ENCODE data around the gene C19orf73. TPM values are rescaled to one million over a fixed set of nuclear protein-coding genes. Genes with fewer than 3 reads are reported as not detected.

C19orf73 gene
- total RNA-seq, 4 donors from 2014 or later = 1.8 TPM; not detected in 3

GRCh38 chr19:49114630-49115363 lies 4.1 kb downstream of the C19orf73 start:
- peak overlapping the region; percentile 35 to 90 (median 88) for H3K27ac ChIP-seq
- peaks cover 4 to 69% (median 16%) of the 10 kb centered on the region in 3 donors for H3K4me1 ChIP-seq
- peak overlapping the region; percentile 54 to 94 for H3K4me3 ChIP-seq
- ATAC-seq = no peak
- no peaks in the 10 kb centered on the region for H3K36me3 ChIP-seq
- WGBS, 2 donors (ENCODE audit: low coverage in 1 of 2) = 46 to 100% methylated on average over 1 to 9 of the region's 68 CpGs
- TF ChIP-seq EP300 (IDR thresholded peaks at IDR 0.05) (no peak), POLR2A (IDR thresholded peaks at IDR 0.05) (peak in 1 of 2 donors; percentile 13)
- no peaks in the 10 kb centered on the region for H3K27me3 ChIP-seq
- no peaks in the 10 kb centered on the region for H3K9me3 ChIP-seq

- peak; percentile 77 for ATAC-seq
- H3K27me3 ChIP-seq = no peaks in the 10 kb centered on the region
- H3K4me3 ChIP-seq = peak within 1 kb of the TSS; percentile 54 to 94
- peak in 3 of 4 experiments; percentile 66 to 70 (median 66) for TF ChIP-seq CTCF (IDR thresholded peaks at IDR 0.05)
- TF ChIP-seq POLR2A (IDR thresholded peaks at IDR 0.05) = no peak
- 0 to 1% methylated on average over 3 to 6 of the region's 66 CpGs for WGBS, 2 donors (ENCODE audit: low coverage in 1 of 2)
- peaks cover 0 to 62% (median 11%) of the 10 kb centered on the region in 3 donors for H3K4me1 ChIP-seq
- H3K36me3 ChIP-seq = peaks cover 0 to 4% of the 10 kb centered on the region in 2 donors
- H3K9me3 ChIP-seq = no peaks in the 10 kb centered on the region
- peak within 1 kb of the TSS; percentile 35 to 90 (median 88) for H3K27ac ChIP-seq
These were observed 4.9 kb downstream of the C19orf73 start, which contains the start of gene LIN7B for GRCh38 chr19:49113762-49114629. Gene LIN7B, plus strand, starts transcription at chr19:49114370. Its CDS starts 35 bp downstream, at chr19:49114405.

- peak overlapping the region in 1 of 4 donors; percentile 15 for H3K27ac ChIP-seq
- ATAC-seq = no peak
- 74 to 75% methylated on average over 7 to 8 of the region's 11 CpGs for WGBS, 2 donors (ENCODE audit: low coverage in 1 of 2)
- H3K9me3 ChIP-seq = no peaks in the 10 kb centered on the region
- peaks cover 0 to 30% of the 10 kb centered on the region in 2 donors for H3K36me3 ChIP-seq
- H3K27me3 ChIP-seq = no peaks in the 10 kb centered on the region
- peaks cover 0 to 44% (median 3%) of the 10 kb centered on the region in 3 donors for H3K4me1 ChIP-seq
- TF ChIP-seq POLR2AphosphoS5 (IDR thresholded peaks at IDR 0.05) = no peak
- H3K4me3 ChIP-seq = no peak overlapping the region
These were observed 7.5 kb downstream of the C19orf73 start for GRCh38 chr19:49111218-49111998.

- 6 to 24% methylated on average over 3 of the region's 3 CpGs for WGBS, 2 donors (ENCODE audit: low coverage in 1 of 2)
- ATAC-seq = no peak
- Histone ChIP-seq H3K4me1 (peaks cover 0 to 44% (median 3%) of the 10 kb centered on the region in 3 donors), H3K27me3 (no peaks in the 10 kb centered on the region), H3K9me3 (no peaks in the 10 kb centered on the region), H3K4me3 (no peak overlapping the region), H3K36me3 (peaks cover 0 to 38% of the 10 kb centered on the region in 2 donors), H3K27ac (peak overlapping the region in 1 of 4 donors; percentile 15)
- TF ChIP-seq CTCF (IDR thresholded peaks at IDR 0.05) (no peak), EP300 (IDR thresholded peaks at IDR 0.05) (no peak), POLR2A (IDR thresholded peaks at IDR 0.05) (no peak), POLR2AphosphoS5 (IDR thresholded peaks at IDR 0.05) (no peak)
These were observed 8.4 kb downstream of the C19orf73 start for GRCh38 chr19:49110567-49110966.

- peaks cover 0 to 35% (median 3%) of the 10 kb centered on the region in 3 donors for H3K4me1 ChIP-seq
- H3K4me3 ChIP-seq = no peak overlapping the region
- 58 to 68% methylated on average over 2 to 8 of the region's 8 CpGs for WGBS, 2 donors (ENCODE audit: low coverage in 1 of 2)
- H3K27ac ChIP-seq = peak overlapping the region in 1 of 4 donors; percentile 15
- no peak for ATAC-seq
- H3K9me3 ChIP-seq = no peaks in the 10 kb centered on the region
- H3K36me3 ChIP-seq = peaks cover 0 to 47% of the 10 kb centered on the region in 2 donors
- TF ChIP-seq EP300 (IDR thresholded peaks at IDR 0.05) (no peak), CTCF (IDR thresholded peaks at IDR 0.05) (no peak), POLR2AphosphoS5 (IDR thresholded peaks at IDR 0.05) (no peak), POLR2A (IDR thresholded peaks at IDR 0.05) (no peak)
- no peaks in the 10 kb centered on the region for H3K27me3 ChIP-seq
These were observed 9.2 kb downstream of the C19orf73 start for GRCh38 chr19:49109569-49110233.
